GM12878 (cell line): ENCODE results near the gene TMEM174.

ENCODE experiments used
- POLR2A ChIP-seq: IDR thresholded peaks from 2 replicates; pipeline ENCODE4 v1.6.1; 2011; ENCODE audit warnings: low read depth, mild to moderate bottlenecking, low read length
- TF ChIP-seq, protein P1 (sequence below): IDR thresholded peaks from 2 replicates; pipeline ENCODE4 v1.6.1; 2012; ENCODE audit warnings: low read depth, low read length, improper control_type of control experiment

DNA sequence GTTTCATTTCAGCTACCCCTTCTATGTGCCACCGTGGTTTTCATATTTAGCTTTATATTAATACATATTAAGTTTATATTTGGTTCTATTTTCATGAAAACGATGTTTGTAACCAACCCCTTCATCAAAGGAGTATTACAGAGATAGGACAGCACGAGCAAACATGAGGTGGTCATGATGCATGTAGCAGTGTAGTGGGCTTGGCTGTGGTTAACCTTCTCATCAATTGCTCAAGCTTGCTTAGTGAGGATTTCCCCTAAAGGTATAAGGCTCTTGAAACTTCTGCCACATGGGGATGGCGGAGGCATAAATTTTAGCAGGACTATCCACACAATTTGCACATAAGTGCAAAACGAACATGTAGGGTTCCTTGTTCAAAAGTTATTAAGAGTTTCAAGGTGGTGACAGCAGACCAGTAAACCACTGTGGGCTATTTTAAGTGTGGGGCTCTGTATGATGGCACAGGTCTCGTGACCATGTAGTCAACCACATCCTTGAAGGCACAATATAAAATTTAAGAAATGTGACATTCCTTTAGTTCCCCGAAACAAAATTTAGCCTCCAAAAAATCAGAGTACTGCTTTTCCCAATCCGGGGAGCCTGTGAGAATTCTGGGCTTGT, 24.8 kb downstream of the TMEM174 start:
- TF ChIP-seq POLR2A, result no peak
- TF ChIP-seq, protein P1, sequence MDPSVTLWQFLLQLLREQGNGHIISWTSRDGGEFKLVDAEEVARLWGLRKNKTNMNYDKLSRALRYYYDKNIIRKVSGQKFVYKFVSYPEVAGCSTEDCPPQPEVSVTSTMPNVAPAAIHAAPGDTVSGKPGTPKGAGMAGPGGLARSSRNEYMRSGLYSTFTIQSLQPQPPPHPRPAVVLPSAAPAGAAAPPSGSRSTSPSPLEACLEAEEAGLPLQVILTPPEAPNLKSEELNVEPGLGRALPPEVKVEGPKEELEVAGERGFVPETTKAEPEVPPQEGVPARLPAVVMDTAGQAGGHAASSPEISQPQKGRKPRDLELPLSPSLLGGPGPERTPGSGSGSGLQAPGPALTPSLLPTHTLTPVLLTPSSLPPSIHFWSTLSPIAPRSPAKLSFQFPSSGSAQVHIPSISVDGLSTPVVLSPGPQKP, result no peak
